Measurements from ENCODE around the gene HOXB13.

The HOXB13 gene

DNA sequence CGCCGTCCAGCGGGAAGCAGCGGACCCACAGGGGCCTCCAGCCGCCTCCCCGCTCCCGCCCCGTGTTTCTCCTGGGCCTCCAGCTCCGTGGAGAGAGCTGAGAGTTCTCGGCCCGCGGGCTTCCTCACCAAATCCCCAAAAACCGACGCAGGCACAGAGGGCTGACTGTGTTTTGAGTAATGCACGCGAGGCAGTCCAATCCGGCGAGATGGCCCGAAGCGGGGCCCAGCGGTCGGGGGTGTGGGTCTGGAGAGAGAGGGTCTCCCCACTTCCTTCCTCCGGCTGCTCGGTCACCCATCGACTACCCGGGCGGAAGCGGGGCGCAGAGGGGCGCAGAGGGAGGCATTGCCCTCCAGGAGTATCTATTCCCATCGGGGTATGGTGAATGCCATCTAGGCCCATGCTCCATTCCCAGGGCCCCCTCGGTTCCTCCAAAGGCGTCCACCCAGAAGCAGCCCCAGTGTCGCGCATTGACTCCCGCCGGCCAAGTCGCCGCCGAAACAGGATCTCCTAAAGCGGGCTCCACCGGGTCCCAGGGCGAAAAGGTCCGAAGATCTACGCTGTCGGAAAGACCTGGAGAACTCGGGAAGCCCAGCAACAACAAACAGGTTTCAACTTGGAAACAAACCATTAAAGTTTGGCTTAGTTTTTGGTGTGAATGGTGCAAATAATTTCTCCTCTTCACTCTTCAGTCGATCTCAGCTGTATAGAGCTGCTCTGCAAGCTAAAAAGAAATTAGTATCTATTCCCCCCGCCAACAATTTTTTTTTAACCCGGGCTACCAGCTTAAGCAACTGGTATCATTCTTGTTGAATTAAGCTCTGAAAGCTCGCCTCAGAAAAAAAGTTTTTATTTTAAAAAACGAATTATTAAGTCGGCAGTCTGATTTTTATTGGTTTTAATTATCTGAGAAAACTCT is 19.2 kb upstream of the HOXB13 start:
- no peak for DNase-seq

DNA sequence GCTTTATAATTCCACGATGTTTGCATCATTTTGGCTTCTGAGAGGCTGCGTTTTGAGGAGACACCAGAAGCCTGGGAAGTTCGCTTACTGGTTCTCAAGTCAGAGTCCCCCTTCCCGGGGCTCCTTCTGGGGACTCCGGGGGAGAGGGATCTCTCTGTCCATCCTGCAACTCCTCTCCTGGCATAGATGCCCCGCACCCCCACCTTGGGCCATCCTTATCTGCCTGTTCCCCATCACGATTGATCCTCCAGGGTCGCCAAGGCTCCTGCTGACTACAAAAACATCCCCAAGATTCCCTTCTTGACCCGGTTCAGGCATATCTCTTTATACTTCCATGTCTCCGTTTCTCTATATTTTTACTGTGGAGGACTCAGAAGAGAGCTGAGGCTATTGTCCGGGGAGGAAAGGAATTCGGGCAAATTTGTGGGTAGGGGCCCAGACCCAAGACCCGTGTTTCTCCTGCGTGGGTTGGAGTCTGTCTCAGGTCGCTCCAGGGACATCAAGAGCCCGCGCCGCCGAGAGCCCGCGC is 18.4 kb upstream of the HOXB13 start:
- no peak for DNase-seq

DNA sequence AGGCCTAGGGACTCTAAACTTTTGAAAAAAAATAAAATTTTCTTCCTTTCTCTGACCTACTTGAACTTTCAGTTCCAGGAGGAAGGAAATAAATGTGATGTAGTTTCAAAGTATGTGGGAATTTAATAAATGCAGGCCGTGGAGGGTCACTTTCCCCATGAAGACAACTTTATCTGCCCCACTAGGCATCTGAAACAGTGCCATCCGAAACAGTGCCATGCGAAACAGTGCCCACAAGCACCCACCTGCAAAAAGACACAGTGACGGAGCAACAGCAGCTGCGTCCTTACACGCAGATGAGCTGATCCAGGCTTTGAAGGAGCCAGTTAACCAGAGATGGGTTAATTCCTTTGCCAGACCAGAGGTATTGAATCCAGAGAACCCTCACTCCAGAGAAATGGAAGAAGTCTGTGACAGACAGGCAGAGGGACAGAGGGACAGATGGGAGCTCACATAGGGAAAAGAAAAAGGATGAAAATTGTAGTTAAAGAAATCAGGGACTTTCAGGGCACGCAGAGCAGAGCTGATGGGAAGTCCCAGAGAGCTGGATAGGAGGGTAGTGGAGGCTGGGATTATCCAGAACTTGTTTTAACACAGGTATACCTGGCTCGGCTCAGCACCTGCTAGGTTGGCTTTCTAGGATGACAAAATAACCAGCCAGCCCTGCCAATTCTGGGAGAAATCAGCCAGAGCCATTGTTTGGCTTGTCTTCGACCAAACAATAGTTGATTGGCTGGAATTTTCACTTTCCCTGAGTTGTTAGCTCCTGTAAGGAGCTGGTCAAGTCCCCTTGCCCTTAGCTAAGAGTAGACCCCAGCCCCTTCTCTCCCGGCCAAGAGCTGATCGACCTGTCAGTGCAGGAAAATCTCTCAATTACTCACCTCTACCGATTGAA is 17.1 kb upstream of the HOXB13 start:
- DNase-seq: no peak

DNA sequence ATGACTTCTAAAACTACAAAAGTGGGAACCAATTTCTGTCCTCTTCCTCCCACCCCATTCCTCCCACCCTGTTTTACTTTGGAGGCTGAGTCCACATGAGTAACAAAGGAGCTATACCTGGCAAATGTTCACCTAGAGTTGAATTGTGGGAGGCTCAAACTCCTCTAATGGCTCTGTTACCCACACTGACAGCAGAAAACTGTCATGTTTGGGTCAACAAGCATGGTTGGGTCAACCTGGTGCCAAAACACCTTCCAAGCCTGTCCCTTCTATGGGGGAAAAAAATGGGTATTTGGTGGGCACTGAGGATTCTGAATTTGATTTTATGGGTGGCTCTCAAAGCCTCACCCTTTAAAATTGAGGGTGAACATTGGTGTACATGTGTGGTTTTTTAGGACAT is 12.0 kb upstream of the HOXB13 start:
- DNase-seq: no peak

DNA sequence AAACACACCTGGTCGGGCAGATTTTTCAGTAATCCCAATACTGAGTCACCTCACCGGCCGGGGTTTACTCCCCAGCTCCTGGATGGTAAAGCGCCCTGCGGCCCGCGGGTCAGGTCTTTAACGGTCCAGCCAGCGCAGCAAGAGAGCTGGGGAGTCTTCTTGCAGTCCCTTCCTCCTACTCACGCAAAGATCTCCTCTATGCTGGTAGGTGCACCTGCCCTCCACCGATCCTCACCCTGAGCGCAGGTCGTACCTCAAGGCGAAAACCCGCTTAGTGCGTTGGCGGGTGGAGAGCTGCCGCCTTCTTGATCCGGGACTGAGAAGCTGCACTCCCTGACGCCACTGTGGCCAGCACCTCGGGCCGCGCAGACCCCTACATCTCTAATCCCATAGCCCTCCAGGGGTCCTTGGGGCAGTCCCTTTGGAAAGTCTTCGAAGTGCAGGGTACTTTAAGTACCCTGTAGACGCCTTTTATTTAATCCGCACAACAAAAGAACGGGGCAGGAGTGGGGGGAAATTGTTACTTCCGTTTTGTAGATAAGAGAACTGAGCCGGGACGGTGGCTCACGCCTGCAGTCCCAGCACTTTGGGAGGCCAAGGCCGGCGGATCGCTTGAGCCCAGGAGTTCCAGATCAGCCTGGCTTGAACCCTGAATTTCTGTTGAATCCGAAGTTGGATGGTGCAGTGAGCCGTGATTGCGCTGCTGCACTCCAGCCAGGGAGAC is 10.4 kb upstream of the HOXB13 start:
- no peak for DNase-seq

DNA sequence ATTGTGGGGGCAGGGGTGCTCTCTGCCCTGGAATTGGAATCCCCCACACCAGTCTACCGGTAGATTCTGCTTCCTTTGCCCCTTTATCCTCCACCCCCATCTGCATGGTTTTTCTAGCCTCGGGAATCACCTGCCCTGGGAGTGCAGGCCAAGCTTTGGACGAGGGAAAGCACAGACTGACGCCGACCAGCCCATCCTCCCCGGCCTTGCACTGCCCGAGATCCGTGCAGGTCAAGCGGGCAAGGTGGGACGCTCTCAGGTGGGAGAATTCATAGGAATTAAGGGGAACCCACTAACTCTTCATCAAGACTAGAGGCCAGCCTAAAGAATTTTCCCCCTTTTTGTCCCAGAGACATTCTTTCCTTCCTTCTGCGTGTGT is 9.9 kb upstream of the HOXB13 start:
- no peak for DNase-seq

DNA sequence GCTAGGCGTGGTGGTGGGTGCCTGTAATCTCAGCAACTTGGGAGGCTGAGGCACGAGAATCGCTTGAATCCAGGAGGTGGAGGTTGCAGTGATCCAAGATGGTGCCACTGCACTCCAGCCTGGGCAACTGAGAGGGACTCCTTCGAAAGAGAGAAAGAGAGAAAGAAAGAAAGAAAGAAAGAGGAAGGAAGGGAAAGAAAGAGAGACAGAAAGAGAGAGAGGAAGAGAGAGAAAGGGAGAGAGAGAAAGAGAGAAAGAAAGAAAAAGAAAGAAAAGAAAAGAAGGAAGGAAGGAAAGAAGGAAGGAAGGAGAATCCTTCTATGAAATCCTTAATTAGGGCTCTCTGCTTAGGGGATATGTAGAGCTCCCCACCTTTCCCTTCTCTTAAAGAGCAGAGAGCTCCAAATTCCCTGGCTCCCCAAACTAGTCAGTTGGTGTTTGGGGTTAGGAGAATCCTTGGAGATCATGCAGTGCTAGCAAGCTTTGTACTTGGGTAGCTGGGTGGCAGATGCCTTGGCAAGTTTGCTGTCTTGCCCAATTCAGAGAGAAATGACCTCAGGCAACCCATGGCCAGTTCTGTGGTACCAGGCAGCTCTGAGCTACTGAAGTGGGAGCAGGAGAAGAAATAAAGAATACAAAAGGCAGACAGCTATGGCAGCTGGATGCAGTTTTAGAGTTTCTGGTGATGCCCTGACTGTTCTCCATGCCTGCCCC is 8.9 kb upstream of the HOXB13 start:
- DNase-seq: no peak

DNA sequence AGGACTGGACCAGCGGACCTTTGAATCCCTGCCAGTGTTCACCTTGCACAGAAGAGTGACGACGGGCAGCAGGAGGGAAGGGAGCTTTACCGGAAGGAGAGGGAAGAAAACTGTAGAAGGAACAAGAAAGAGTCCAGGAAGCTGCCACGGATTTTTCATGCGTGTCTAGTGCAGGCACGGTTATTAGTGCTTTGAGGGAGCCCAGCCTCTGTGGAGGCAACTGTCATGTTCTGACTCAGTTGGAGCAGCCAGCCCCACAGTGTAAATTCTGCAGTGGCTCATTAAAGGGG is 6.5 kb upstream of the HOXB13 start:
- DNase-seq: no peak

DNA sequence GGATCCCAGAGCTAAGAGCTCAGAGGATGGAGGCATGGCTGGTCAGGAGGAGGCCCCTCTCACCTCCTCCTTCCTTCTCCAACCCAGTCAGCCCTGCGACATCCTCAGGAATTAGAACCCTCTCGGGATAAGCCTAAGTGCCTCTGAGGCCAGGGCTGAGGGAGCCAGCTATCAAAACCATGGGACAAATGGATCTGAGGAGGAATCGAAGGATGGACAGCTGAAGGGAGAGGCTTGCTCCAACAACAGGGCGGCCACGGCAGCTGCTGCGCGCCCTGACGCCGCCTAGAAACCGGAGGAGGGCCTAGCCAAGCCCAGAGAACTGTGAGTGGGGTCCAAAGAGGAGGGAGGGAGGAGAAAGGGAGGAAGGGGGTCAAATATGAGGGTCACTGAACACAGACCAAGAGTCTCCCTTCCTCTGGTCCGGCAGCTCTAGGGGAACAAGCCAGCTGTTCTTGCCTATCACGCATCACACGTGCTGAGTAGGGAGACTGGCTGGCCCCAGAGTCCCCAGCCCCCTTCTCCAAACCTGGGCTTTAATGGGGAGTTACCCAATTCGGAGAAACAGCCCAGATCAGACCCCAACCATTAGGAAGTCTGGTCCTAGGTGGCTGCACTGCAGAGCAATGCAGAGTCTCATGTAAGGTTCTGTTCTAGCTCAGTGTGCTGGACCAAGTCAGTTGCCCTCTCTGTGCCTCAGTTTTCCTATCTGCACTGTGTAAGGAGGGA is 5.9 kb upstream of the HOXB13 start:
- no peak for DNase-seq

DNA sequence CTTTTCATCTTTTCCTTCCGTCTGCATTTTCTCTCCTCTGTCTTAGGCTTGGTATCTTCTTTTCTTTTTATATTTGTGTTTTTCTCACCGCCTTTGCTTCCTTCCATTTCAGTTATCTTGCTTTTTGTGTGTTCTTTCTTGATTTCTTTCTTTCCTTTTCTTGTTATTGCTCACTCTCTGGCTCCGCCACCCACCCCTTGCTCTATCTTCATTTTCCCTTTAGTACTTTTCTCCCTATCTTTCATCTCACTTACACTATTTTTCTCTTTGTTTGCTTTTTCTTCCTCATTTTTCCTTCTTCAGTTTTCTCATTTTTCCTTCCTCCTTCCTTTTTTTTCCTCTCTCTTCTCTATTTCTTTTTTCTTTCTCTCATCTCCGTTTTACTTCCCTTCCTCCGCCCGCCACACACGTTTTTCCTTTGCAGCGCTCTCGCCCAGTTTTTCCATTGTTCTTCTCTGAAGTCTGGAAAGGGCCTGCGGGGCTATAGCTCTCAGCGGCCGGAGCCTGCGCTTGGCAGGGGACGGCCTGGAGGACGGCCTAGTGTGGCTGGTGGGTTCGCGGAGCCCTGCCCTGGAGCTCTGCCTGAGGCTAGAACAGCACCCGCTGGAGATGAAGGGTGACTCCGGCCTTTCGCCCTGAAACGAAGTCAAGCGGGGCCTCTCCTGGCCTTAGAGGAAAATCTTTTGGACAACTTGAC is 5.2 kb upstream of the HOXB13 start:
- no peak for DNase-seq

DNA sequence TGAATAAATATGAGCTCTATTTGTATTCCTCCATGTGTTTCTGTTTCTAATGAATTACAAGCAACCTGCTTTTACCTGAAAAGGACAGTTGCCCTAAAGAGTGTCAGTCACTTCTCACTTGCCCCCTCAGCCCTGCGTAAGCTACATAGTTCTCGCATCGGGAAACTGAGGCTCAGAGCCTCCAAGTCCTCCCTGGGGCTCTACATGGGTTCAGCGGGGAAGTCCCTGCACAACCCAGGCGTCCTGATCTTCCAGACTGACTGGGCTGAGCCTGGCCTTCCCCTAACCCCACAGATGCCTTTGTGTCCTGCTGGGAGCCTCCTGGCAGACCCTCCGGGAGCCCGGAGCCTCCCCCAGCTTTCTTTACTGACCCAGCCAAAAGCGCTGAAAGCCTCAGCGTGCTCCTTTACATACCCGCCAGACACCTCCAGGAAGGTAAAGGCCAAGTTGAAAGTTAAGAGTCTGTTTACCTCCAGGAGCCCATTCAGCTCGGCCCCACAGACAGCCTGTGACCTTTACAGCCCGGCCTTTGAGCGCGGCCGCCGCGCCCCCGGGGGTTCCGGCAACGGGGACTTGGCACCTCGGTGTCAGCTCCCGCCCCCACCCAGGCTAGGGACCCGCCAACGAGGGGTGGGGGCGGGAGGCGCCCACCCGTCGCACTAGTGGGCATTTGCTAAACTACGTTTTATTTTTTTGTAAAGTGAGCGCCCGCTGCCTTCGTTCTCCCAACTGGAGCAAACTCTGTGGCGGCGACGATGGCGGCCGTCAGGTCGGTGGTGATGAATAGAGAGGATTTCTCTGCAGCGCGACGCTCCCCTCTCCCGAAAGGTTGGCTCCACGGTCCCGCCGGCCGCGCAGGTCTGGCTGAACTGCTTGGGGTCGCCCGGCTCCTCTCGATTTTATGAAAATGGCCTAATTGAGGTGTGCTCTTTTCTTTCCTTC is 4.4 kb upstream of the HOXB13 start:
- DNase-seq: no peak

DNA sequence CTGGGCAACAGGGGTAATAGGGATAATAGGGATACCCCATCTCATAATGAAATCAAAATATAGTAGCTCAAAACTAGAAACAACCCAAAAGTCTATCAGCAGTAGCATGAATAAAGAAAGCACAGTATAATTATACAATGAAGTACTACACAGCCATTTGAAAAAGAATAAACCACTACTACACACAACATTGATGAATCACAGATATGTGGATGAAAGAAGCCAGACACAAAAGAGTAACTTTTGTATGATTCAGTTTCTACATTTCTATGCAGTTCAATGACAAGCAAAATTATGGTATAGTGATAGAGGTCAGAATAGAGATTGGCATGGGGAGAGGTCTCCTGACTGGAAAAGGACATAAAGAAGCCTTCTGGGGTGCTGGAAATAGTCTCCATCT is 2.8 kb upstream of the HOXB13 start:
- no peak for DNase-seq

DNA sequence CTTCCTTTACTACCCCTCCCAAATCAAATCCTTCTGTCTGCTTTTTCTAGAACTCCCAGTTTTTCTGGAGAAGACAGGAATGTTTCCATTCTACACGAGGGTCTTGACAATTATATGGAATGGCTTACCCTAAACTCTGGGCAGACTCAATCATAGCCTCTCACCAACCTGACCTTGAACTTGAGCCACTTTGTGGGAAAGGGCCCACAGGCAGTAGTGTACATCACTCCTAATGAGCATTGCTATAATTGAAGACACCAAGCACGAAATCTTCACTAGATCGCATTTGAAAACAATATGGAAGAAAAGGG is 1.6 kb upstream of the HOXB13 start:
- no peak for DNase-seq

DNA sequence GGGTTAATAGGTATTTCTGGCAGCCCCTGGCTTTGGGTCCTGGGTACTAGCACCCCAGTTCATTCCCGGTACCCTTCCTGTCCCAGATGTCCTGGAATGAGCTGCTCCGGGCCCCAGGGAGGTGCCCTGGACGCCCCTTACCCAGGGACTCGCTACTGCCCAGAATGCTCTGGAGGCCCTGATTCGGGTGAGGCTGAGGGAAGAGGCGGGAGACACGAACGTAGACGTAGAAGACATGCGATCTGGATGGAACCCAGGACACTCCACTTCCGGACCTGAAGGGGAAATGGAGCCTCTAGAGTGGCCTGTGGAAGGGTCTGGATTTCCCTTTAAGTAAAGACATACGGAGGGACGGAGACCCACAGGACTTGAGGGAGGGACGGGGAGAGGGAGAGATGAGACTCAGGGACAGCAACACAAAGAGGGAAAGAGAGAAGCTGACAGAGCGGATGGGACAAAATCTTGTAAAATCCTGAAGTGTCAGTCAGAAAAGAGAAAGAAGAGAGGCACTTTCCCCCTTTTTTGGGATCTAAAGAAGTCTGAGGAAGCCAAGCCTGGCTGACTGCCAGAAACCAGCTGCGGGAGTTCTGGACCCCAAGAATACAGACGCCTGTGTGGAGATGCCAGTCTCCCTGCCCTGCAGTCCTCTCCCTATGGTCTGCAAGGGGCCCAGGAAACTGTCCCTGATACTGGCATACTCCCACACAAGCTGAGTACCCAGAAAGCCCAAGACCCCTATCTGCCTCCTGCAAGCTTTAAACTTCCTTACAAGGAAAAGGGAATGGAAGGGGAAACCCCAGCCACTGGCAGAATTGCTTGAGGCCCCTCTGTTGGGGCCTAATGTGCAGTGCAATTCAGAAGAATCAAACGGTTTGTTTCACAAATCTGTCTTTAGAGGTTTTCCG is 1.0 kb upstream of the HOXB13 start:
- DNase-seq: no peak

DNA sequence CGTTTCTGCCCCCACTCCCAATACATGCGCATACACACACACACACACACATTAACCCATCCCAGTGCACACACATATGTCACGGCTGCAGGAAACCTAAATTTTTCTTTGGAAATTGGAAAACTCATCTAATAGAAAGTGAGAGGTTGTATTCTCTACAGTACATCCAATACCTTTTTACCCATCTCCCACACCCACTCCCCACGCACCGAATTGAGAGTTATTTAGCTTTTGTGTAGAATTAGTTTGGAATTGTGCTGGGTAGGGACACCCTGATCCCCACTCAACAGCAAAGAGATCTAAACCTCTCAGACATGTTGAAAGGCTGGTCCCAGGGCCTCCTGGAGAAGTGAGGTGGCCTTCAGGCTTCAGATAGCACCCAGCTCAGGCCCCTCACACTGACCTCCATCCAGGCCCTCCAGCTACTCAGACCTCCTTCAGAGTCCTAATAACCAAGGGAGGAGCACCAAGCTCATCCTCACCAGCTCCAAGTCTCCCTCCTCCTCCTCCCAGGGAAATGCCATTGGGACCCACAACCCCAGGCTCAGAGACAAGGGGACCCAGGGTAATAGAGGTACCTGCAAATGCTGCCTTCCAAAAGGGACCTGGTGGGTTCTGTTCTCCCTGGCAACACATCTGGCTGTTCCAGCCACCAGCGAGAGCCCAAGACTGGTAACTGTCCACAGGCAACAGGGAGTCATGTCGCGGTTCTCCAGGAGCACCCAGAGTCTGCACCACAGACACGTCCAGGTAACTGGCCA is 955 bp downstream of the HOXB13 start:
- DNase-seq: no peak

DNA sequence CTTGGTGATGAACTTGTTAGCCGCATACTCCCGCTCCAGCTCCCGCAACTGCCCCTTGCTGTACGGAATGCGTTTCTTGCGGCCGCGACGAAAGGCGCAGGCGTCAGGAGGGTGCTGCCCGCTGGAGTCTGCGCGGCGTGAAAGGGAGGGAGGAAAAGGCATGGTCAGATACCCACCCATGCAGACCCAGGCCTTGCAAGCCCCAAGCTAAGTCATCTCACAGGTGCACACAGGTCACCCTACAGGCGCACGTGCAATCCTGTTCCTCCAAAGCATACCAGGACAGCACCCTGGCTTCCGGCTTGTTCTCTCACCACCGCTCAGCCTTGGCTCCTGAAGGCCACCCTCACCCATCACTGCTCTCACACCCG is 1.6 kb downstream of the HOXB13 start:
- no peak for DNase-seq

DNA sequence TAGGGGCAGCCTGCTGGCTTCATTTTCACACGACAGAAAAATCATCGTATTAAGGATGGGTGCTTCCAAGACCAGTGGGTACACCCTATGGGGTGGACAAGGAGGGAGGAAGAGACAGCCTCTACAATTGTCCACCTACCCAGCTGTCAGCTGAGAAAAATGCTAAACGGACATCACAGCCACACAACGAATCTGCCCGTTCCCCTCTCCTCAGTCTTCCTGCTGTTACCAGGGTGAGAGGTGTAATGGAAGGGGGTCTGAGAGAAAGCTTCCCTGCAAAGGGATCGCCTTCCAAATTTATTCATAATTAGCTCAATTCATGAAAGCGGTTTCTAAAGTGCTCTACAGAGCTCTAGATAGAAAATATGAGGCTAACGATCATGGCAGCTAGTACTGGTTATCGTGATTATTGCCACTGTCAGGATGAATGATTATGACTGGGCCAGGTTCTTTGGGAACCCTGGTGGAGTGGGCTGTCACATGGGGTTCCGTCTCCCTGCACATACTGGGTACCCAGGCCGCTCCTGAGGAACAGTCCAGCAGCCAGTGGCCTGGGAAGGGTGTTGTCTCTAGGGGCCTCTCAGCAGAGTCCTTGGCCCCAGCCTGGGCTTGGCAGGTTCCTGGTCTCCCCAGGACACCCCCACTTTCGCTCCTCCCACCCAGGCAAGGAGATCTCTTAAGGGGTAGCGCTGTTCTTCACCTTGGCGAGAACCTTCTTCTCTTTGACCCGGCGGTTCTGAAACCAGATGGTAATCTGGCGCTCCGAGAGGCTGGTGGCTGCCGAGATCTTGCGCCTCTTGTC is 2.2 kb downstream of the HOXB13 start:
- DNase-seq: no peak
